H1 (cell line): Measurements from ENCODE around the gene SYNGR3. TPM values are rescaled to one million over a fixed set of nuclear protein-coding genes. Genes with fewer than 3 reads are reported as not detected.
A peak's percentile ranks its signal among the peaks of the same experiment; 100 is the strongest.

ENCODE experiments used
- CTCF ChIA-PET: fragments of 300-600 bp; sonication (Branson Sonifier 250); formaldehyde crosslinking; loops from one replicate; lab custom pipeline; 2021; ENCODE audit not compliant: partially characterized antibody; lab: Charles Lee
- POLR2A ChIA-PET: fragments of 300-600 bp; sonication (Branson Sonifier 250); formaldehyde crosslinking; loops from one replicate; lab custom pipeline; 2021; ENCODE audit warnings: inconsistent platforms; ENCODE audit not compliant: partially characterized antibody; lab: Charles Lee
- DNase-seq, 2 experiments: peaks; one replicate each; pipeline versions ENCODE4 v3.0.0 to v3.0.0-alpha.2; 2010 to 2022; ENCODE audit warnings: low spot score in 2 of 2, low read depth in 1 of 2, mixed read lengths in 1 of 2
- FAIRE-seq: peaks from 2 replicates; lab custom pipeline; 2011; peaks lifted over from hg19 to GRCh38; lab: Jason Lieb, UNC
- H2AFZ ChIP-seq: 2 replicates; pipeline ENCODE4 v1.8.1; 2012; ENCODE audit warnings: low read length, inconsistent platforms
- H2AK5ac ChIP-seq: 2 replicates; pipeline ENCODE4 v1.6.1; 2013; ENCODE audit warnings: low read depth, low read length
- H2BK120ac ChIP-seq: replicated peaks from 2 replicates; pipeline ENCODE3; 2013; ENCODE audit warnings: low read depth, low read length, inconsistent platforms
- H2BK12ac ChIP-seq: 2 replicates; pipeline ENCODE4 v1.6.1; 2013; ENCODE audit warnings: low read depth, low read length
- H2BK15ac ChIP-seq: 2 replicates; pipeline ENCODE4 v1.6.1; 2013; ENCODE audit warnings: low read length
- H2BK20ac ChIP-seq: 2 replicates; pipeline ENCODE4 v1.6.1; 2013; ENCODE audit warnings: low read length
- H2BK5ac ChIP-seq: 2 replicates; pipeline ENCODE4 v1.6.1; 2013; ENCODE audit warnings: low read depth, low read length
- H3K14ac ChIP-seq: 2 replicates; pipeline ENCODE4 v1.6.1; 2013; ENCODE audit warnings: inconsistent platforms; ENCODE audit not compliant: insufficient read length
- H3K18ac ChIP-seq: 2 replicates; pipeline ENCODE4 v1.6.1; 2013; ENCODE audit warnings: low read length; ENCODE audit errors: extremely low read depth
- H3K23ac ChIP-seq: 2 replicates; pipeline ENCODE4 v1.6.1; 2013; ENCODE audit warnings: inconsistent platforms; ENCODE audit not compliant: insufficient read length
- H3K23me2 ChIP-seq: 2 replicates; pipeline ENCODE4 v1.6.1; 2013; ENCODE audit warnings: low read depth, low read length
- H3K27ac ChIP-seq: 2 replicates; pipeline ENCODE4 v1.6.1; 2011; ENCODE audit warnings: low read depth, low read length, inconsistent platforms
- H3K27me3 ChIP-seq, 4 experiments: replicated peaks in 1 of 4; 1 replicate in 1 of 4; 2 replicates in 3 of 4; pipeline versions ENCODE4 v1.6.1 to v1.8.1; 2011 to 2013; ENCODE audit warnings: low read length in 3 of 4, mild to moderate bottlenecking in 3 of 4, inconsistent platforms in 2 of 4, mixed read lengths in 2 of 4, moderate library complexity in 1 of 4; ENCODE audit not compliant: control insufficient read depth in 3 of 4, insufficient read depth in 3 of 4; ENCODE audit errors: extremely low read depth in 1 of 4
- H3K36me3 ChIP-seq, 4 experiments: 2 replicates each; pipeline versions ENCODE4 v1.6.1 to v1.8.1; 2011 to 2013; ENCODE audit warnings: mild to moderate bottlenecking in 4 of 4, low read length in 3 of 4, moderate library complexity in 2 of 4, control low read depth in 1 of 4, inconsistent platforms in 1 of 4; ENCODE audit not compliant: insufficient read depth in 4 of 4, control insufficient read depth in 2 of 4
- H3K4ac ChIP-seq: replicated peaks from 2 replicates; pipeline ENCODE3; 2013; ENCODE audit warnings: low read length, low read depth, mixed read lengths, inconsistent platforms; ENCODE audit not compliant: insufficient read length
- H3K4me1 ChIP-seq, 4 experiments: replicated peaks in 1 of 4; 1 replicate in 1 of 4; 2 replicates in 3 of 4; pipeline versions ENCODE4 v1.6.1 to v1.8.1; 2011 to 2013; ENCODE audit warnings: low read length in 3 of 4, inconsistent platforms in 2 of 4, mixed read lengths in 1 of 4; ENCODE audit not compliant: insufficient read depth in 4 of 4, control insufficient read depth in 3 of 4
- H3K4me2 ChIP-seq, 2 experiments: 2 replicates each; pipeline versions ENCODE4 v1.6.1 to v1.8.1; 2011 to 2013; ENCODE audit warnings: low read depth in 2 of 2, low read length in 2 of 2, control low read depth in 1 of 2, inconsistent platforms in 1 of 2, mild to moderate bottlenecking in 1 of 2; ENCODE audit not compliant: insufficient read depth in 1 of 2
- H3K4me3 ChIP-seq, 4 experiments: fragments of 200-600, 300-600 bp in 1 of 4; sonication (generic), shearing (Covaris generic), sonication (Bioruptor Twin) in 1 of 4; 2 replicates each; pipeline versions ENCODE4 v1.5.1 to v1.8.1; 2011 to 2016; ENCODE audit warnings: low read length in 4 of 4, low read depth in 3 of 4, control low read depth in 2 of 4, inconsistent platforms in 2 of 4, mild to moderate bottlenecking in 2 of 4, mixed read lengths in 1 of 4, moderate library complexity in 1 of 4; ENCODE audit not compliant: insufficient read depth in 2 of 4; ENCODE audit errors: extremely low read depth in 1 of 4
- H3K56ac ChIP-seq: replicated peaks from 2 replicates; pipeline ENCODE3; 2013; ENCODE audit warnings: low read depth, mild to moderate bottlenecking, mixed read lengths, low read length, inconsistent platforms; ENCODE audit not compliant: insufficient read length
- H3K79me1 ChIP-seq: 2 replicates; pipeline ENCODE4 v1.6.1; 2013; ENCODE audit warnings: low read depth, low read length, control low read depth
- H3K79me2 ChIP-seq, 2 experiments: 2 replicates each; pipeline versions ENCODE4 v1.6.1 to v1.8.1; 2012 to 2013; ENCODE audit warnings: low read length in 2 of 2, mild to moderate bottlenecking in 2 of 2, inconsistent platforms in 1 of 2; ENCODE audit not compliant: insufficient read depth in 2 of 2, control insufficient read depth in 1 of 2
- H3K9ac ChIP-seq, 4 experiments: replicated peaks in 1 of 4; 1 replicate in 1 of 4; 2 replicates in 3 of 4; pipeline versions ENCODE4 v1.6.1 to v1.8.1; 2011 to 2013; ENCODE audit warnings: low read depth in 3 of 4, low read length in 3 of 4, control low read depth in 2 of 4, mild to moderate bottlenecking in 2 of 4, moderate library complexity in 2 of 4, inconsistent platforms in 1 of 4; ENCODE audit errors: extremely low read depth in 1 of 4
- H3K9me3 ChIP-seq, 2 experiments: 2 replicates each; pipeline versions ENCODE4 v1.6.1 to v1.8.1; 2012 to 2013; ENCODE audit warnings: mild to moderate bottlenecking in 2 of 2, moderate library complexity in 2 of 2, control low read depth in 1 of 2, inconsistent platforms in 1 of 2, low read depth in 1 of 2, low read length in 1 of 2, mixed read lengths in 1 of 2; ENCODE audit not compliant: insufficient read depth in 2 of 2
- H4K20me1 ChIP-seq, 2 experiments: replicated peaks in 1 of 2; 2 replicates each; pipeline versions ENCODE3 to v1.8.1; 2011 to 2013; ENCODE audit warnings: inconsistent platforms in 2 of 2, low read length in 2 of 2, mild to moderate bottlenecking in 1 of 2; ENCODE audit not compliant: insufficient read depth in 2 of 2, control insufficient read depth in 1 of 2
- H4K5ac ChIP-seq: 2 replicates; pipeline ENCODE4 v1.6.1; 2013; ENCODE audit warnings: low read length, low read depth, mixed read lengths, inconsistent platforms; ENCODE audit not compliant: insufficient read length
- H4K8ac ChIP-seq: 2 replicates; pipeline ENCODE4 v1.8.0; 2013; ENCODE audit warnings: mild to moderate bottlenecking, moderate library complexity, low read length, inconsistent platforms; ENCODE audit not compliant: insufficient read depth; ENCODE audit errors: extremely low read depth
- H4K91ac ChIP-seq: replicated peaks from 2 replicates; pipeline ENCODE3; 2013; ENCODE audit warnings: low read length, mixed read lengths, inconsistent platforms; ENCODE audit not compliant: insufficient read length
- CBX8 ChIP-seq: fragments of 300-800, 300-1000 bp; sonication (generic); IDR thresholded peaks from 2 replicates; pipeline ENCODE4 v1.7.1; 2016; ENCODE audit warnings: low read depth, low read length, borderline replicate concordance
- CREB1 ChIP-seq: IDR thresholded peaks from 2 replicates; pipeline ENCODE4 v1.6.1; 2012; ENCODE audit warnings: inconsistent platforms
- GTF2F1 ChIP-seq: IDR thresholded peaks from 2 replicates; pipeline ENCODE4 v1.6.1; 2012; ENCODE audit warnings: low read depth, low read length, improper control_type of control experiment, borderline replicate concordance
- MAFK ChIP-seq: IDR thresholded peaks from 2 replicates; pipeline ENCODE4 v1.6.1; 2012; ENCODE audit warnings: low read depth, mild to moderate bottlenecking, improper control_type of control experiment, low read length
- POLR2A ChIP-seq, 2 experiments: IDR thresholded peaks; 1 replicate in 1 of 2; 2 replicates in 1 of 2; pipeline ENCODE4 v1.6.1; 2011; ENCODE audit warnings: low read depth in 2 of 2, low read length in 2 of 2, mild to moderate bottlenecking in 2 of 2; ENCODE audit errors: control extremely low read depth in 1 of 2
- SAP30 ChIP-seq: fragments of 300-600 bp; sonication (generic); IDR thresholded peaks from 2 replicates; pipeline ENCODE4 v1.7.1; 2012; ENCODE audit warnings: low read length, moderate library complexity, mild to moderate bottlenecking, inconsistent platforms; ENCODE audit not compliant: insufficient read depth, insufficient replicate concordance
- SIX5 ChIP-seq: IDR thresholded peaks from 2 replicates; pipeline ENCODE4 v1.6.1; 2011; ENCODE audit warnings: mild to moderate bottlenecking, low read depth, low read length
- SUZ12 ChIP-seq: fragments of 200-600 bp; sonication (generic); IDR thresholded peaks from 2 replicates; pipeline ENCODE4 v1.6.1; 2012; ENCODE audit warnings: mild to moderate bottlenecking, inconsistent platforms, low read length, moderate library complexity, mixed read lengths
- WGBS, 2 experiments: shearing (Covaris generic) in 1 of 2; methylation state at CpG; one replicate each; pipeline versions ENCODE4 v1.1.6 to v1.1.7; 2013 to 2015; ENCODE audit warnings: low lambda C conversion rate in 2 of 2, mixed read lengths in 2 of 2, inconsistent platforms in 1 of 2, low coverage in 1 of 2, missing lambda C conversion rate in 1 of 2; ENCODE audit not compliant: insufficient replicate concordance in 2 of 2, insufficient coverage in 1 of 2, insufficient read length in 1 of 2; ENCODE audit errors: extremely low coverage in 1 of 2, missing lambda C conversion rate in 1 of 2; 5-methylcytosine and 5-hydroxymethylcytosine counted together
- polyA plus RNA-seq, 7 experiments: library from polyadenylated mRNA; depleted of rRNA in 3 of 7; stranded (reverse) in 5 of 7; unstranded in 2 of 7; fragments of >200 nt in 5 of 7; fragments of 200-250 nt in 2 of 7; gene quantifications; 1 replicate in 5 of 7; 2 replicates in 1 of 7; 4 replicates in 1 of 7; pipeline versions ENCODE4 v1.2.1 to v1.2.3, GENCODE V29; 2011 to 2013; ENCODE audit warnings: missing spikeins in 2 of 7, mixed read lengths in 2 of 7
- total RNA-seq: library from RNA; stranded (reverse); fragmentation: NEBNext Ultra II Directional; extraction: Animal tissue kit (Norgen Biotek cat#: 25700); gene quantifications from 2 replicates; pipeline ENCODE4 v1.2.1, GENCODE V29; 2021
- TF ChIP-seq, protein P1 (sequence below): IDR thresholded peaks from 2 replicates; pipeline ENCODE4 v1.6.1; 2012; ENCODE audit warnings: low read length, inconsistent platforms

Gene SYNGR3
- total and polyA plus RNA-seq, 2 of the 8 experiments (the other 6 are each of a cell fraction or from before 2014, with no cell fraction given), result 36.2 to 49.9 TPM

GRCh38 chr16:1990351-1991134, 773 bp downstream of the SYNGR3 start:
- Histone ChIP-seq H3K4ac (no peak overlapping the region), H2BK12ac (peak overlapping the region; percentile 53; the same call in 1 of the 2 replicates), H3K27ac (no peak overlapping the region; the same call in 1 of the 2 replicates), H2AFZ (no peak overlapping the region), H3K14ac (no peak overlapping the region), H3K79me2 (no peaks in the 10 kb centered on the region), H4K91ac (peak overlapping the region; percentile 11), H2BK120ac (no peak overlapping the region), H3K27me3 (peaks cover 4 to 37% (median 24%) of the 10 kb centered on the region in 4 experiments), H4K20me1 (peaks cover 7 to 10% of the 10 kb centered on the region in 2 experiments), H4K5ac (no peak overlapping the region), H3K9me3 (no peaks in the 10 kb centered on the region), H2BK15ac (peak overlapping the region; percentile 81; the same call in 1 of the 2 replicates), H3K23me2 (peaks cover 22% of the 10 kb centered on the region; the same call in 1 of the 2 replicates), H3K4me2 (peak overlapping the region; percentile 83 to 91), H3K4me1 (peaks cover 0 to 27% (median 18%) of the 10 kb centered on the region in 4 experiments; a peak in 6 of 7 replicates), H2AK5ac (no peak overlapping the region), H3K56ac (no peak overlapping the region), H3K36me3 (peaks cover 2 to 5% (median 3%) of the 10 kb centered on the region in 4 experiments; a peak in 3 of 8 replicates), H2BK20ac (no peak overlapping the region), H3K23ac (no peak overlapping the region), H3K18ac (0 out of 2 replicates have a peak overlapping the region, but pooled peaks have one; percentile 38), H3K4me3 (peak overlapping the region; percentile 36 to 77 (median 48)), H3K79me1 (no peaks in the 10 kb centered on the region), H4K8ac (peak overlapping the region; percentile 62; the same call in 1 of the 2 replicates), H2BK5ac (no peak overlapping the region), H3K9ac (peak overlapping the region in 3 of 4 experiments; percentile 0 to 8 (median 2); a peak in 2 of 7 replicates)
- DNase-seq (peak in 1 of 2 experiments; percentile 90), FAIRE-seq (no peak)
- CTCF ChIA-PET, result interaction anchor here (1.4 to 6.8 kb wide), 3 partner anchors 9 to 100 kb away, joined by 3 to 55 read pairs (median 5); partner anchors contain the start of gene NOXO1
- WGBS, 2 experiments, result 7% methylated on average over 34 of the region's 50 CpGs; no CpG with 5 or more reads in 1 of the 2 experiments
- POLR2A ChIA-PET, result interaction anchor here (0.6 to 28.2 kb wide), 12 partner anchors 7 to 165 kb away, joined by 3 to 736 read pairs (median 6); partner anchors contain the start of genes GFER, NDUFB10, NOXO1 and NPW
- no peak for TF ChIP-seq POLR2A (IDR thresholded peaks at IDR 0.05; ENCODE audit: control extremely low read depth in 1 of 2, low read depth in 2 of 2, low read length in 2 of 2)
- no peak for TF ChIP-seq MAFK
- no peak for TF ChIP-seq GTF2F1
- TF ChIP-seq SIX5, result no peak
- TF ChIP-seq CBX8, result no peak
- 0 out of 2 replicates have a peak, but pooled peaks have one; percentile 39 for TF ChIP-seq SUZ12
- TF ChIP-seq, protein P1, sequence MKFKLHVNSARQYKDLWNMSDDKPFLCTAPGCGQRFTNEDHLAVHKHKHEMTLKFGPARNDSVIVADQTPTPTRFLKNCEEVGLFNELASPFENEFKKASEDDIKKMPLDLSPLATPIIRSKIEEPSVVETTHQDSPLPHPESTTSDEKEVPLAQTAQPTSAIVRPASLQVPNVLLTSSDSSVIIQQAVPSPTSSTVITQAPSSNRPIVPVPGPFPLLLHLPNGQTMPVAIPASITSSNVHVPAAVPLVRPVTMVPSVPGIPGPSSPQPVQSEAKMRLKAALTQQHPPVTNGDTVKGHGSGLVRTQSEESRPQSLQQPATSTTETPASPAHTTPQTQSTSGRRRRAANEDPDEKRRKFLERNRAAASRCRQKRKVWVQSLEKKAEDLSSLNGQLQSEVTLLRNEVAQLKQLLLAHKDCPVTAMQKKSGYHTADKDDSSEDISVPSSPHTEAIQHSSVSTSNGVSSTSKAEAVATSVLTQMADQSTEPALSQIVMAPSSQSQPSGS, result 0 out of 2 replicates have a peak, but pooled peaks have one; percentile 51
- peak; percentile 79 for TF ChIP-seq CREB1
- no peak for TF ChIP-seq SAP30
